ENCODE results near the gene ACIN1.

- no peak for TF ChIP-seq CTCF (IDR thresholded peaks at IDR 0.05; ENCODE audit: low read length)
- no peak for TF ChIP-seq EZH2 (IDR thresholded peaks at IDR 0.05; ENCODE audit: borderline replicate concordance, low read length)
These were observed 5.3 kb downstream of the ACIN1 start for GRCh38 chr14:23089498-23090253.

Measured in OCI-LY1 (cell line).